Erythroblast (primary cell): ENCODE results near the gene BSN.

ENCODE experiments used
- GATA1 ChIP-seq: IDR thresholded peaks from 2 replicates; pipeline ENCODE4 v1.6.1; 2011; ENCODE audit warnings: low read depth, mild to moderate bottlenecking, control low read depth, low read length, moderate library complexity
- POLR2A ChIP-seq: IDR thresholded peaks from 2 replicates; pipeline ENCODE4 v1.6.1; 2011; ENCODE audit warnings: mild to moderate bottlenecking, low read length

DNA sequence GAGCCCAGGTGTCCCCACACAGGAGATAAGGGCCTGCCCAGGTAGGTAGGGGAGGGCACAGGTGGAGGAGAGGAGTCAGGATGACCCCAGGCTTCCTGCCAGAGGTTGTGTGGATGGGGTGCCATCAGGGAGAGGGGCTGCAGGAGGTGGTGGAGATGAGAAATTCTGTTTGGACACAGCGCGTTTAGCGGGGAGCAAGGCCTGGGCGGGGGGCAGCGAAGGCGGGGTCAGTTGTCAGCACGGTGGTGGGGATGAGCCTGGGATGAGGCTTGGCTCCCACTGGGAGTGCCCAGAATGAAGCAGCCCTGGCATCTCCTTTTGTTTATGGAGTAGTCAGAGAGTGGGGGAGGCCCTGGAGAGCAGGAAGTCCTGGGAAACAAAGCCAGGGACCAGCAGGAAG, 149.7 kb downstream of the BSN start:
- TF ChIP-seq POLR2A (no peak), GATA1 (no peak)
